Uterus (tissue), 4 donors: ENCODE results near the gene MYBPC3. TPM values are rescaled to one million over a fixed set of nuclear protein-coding genes. Genes with fewer than 3 reads are reported as not detected.

ENCODE experiments used
- DNase-seq, 2 donors: peaks; one replicate each; pipeline ENCODE4 v3.0.0-alpha.2; 2019 to 2020
- H3K27ac ChIP-seq, 2 donors: fragments of 200-600 bp; sonication (generic); 1 replicate in 1 of 2; 2 replicates in 1 of 2; pipeline ENCODE4 v1.5.1; 2016 to 2018
- H3K27me3 ChIP-seq, 2 donors: fragments of 200-600 bp; sonication (generic); one replicate each; pipeline ENCODE4 v1.5.1; 2018 to 2019; ENCODE audit warnings: control low read depth in 1 of 2
- H3K36me3 ChIP-seq, 2 donors: fragments of 200-600 bp; sonication (generic); one replicate each; pipeline ENCODE4 v1.5.1; 2019; ENCODE audit warnings: control low read depth in 1 of 2
- H3K4me1 ChIP-seq, 2 donors: fragments of 200-600 bp; sonication (generic); one replicate each; pipeline ENCODE4 v1.5.1; 2018 to 2019; ENCODE audit warnings: control low read depth in 1 of 2
- H3K4me3 ChIP-seq, 2 donors: fragments of 200-600 bp; sonication (generic); 1 replicate in 1 of 2; 2 replicates in 1 of 2; pipeline ENCODE4 v1.5.1; 2018 to 2019; ENCODE audit warnings: mild to moderate bottlenecking in 1 of 2
- H3K9me3 ChIP-seq, 2 donors: fragments of 200-600 bp; sonication (generic); one replicate each; pipeline ENCODE4 v1.5.1; 2019; ENCODE audit warnings: control low read depth in 1 of 2
- POLR2A ChIP-seq, 2 donors: fragments of 450-650 bp; IDR thresholded peaks; one replicate each; pipeline ENCODE4 v1.6.1; 2016; ENCODE audit warnings: antibody characterized with exemption in 2 of 2, mild to moderate bottlenecking in 1 of 2, moderate library complexity in 1 of 2
- intact Hi-C: fragments of 100-400 bp; cut with DNase I; formaldehyde crosslinking; loops from one replicate; pipeline ENCODE4 v1.15.1; 2023; ENCODE audit warnings: low total_unique reads
- microRNA-seq: library from miRNA; unstranded; fragments of <30 nt; microRNA quantifications from one replicate; pipeline ENCODE4, GENCODE V29; 2016; ENCODE audit warnings: borderline microRNAs expressed, borderline replicate concordance
- small RNA-seq: library from RNA; depleted of rRNA; stranded (forward); fragments of <200 nt; gene quantifications from one replicate; pipeline ENCODE3, GENCODE V24; 2016
- total RNA-seq, 4 donors: library from RNA; depleted of rRNA in 3 of 4; stranded (reverse); fragments of >200 nt in 3 of 4; gene quantifications; one replicate each; pipeline versions ENCODE4 v1.1.0 to v1.2.4, GENCODE V29; 2014 to 2023
- TF ChIP-seq, protein P1 (sequence below), 4 experiments: fragments of 200-600 bp in 2 of 4; fragments of 450-650 bp in 2 of 4; sonication (generic) in 2 of 4; IDR thresholded peaks; one replicate each; pipeline ENCODE4 v1.5.1; 2016 to 2019; ENCODE audit warnings: antibody characterized with exemption in 4 of 4, mild to moderate bottlenecking in 2 of 4, moderate library complexity in 1 of 4
- donor health status: DM: yes; HTN: yes; CAD: no.

Gene MYBPC3
- total RNA-seq, 4 donors from 2014 or later, result 0.09 to 0.14 TPM; not detected in 2

DNA sequence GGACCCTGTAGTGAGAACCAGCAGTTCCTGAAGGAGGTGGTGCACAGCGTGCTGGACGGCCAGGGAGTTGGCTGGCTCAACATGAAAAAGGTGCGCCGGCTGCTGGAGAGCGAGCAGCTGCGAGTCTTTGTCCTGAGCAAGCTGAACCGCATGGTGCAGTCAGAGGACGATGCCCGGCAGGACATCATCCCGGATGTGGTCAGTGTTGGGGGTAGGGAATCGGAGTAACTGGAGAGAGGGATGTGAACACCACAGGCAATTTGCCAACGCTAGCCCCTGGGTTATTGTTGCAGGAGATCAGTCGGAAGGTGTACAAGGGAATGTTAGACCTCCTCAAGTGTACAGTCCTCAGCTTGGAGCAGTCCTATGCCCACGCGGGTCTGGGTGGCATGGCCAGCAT, 62.6 kb downstream of the MYBPC3 start:
- Histone ChIP-seq H3K4me1 (no peaks in the 10 kb centered on the region), H3K27me3 (no peaks in the 10 kb centered on the region), H3K27ac (no peak overlapping the region), H3K36me3 (peaks cover 0 to 2% of the 10 kb centered on the region in 2 donors), H3K9me3 (no peaks in the 10 kb centered on the region), H3K4me3 (no peak overlapping the region)
- TF ChIP-seq, protein P1, sequence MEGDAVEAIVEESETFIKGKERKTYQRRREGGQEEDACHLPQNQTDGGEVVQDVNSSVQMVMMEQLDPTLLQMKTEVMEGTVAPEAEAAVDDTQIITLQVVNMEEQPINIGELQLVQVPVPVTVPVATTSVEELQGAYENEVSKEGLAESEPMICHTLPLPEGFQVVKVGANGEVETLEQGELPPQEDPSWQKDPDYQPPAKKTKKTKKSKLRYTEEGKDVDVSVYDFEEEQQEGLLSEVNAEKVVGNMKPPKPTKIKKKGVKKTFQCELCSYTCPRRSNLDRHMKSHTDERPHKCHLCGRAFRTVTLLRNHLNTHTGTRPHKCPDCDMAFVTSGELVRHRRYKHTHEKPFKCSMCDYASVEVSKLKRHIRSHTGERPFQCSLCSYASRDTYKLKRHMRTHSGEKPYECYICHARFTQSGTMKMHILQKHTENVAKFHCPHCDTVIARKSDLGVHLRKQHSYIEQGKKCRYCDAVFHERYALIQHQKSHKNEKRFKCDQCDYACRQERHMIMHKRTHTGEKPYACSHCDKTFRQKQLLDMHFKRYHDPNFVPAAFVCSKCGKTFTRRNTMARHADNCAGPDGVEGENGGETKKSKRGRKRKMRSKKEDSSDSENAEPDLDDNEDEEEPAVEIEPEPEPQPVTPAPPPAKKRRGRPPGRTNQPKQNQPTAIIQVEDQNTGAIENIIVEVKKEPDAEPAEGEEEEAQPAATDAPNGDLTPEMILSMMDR (IDR thresholded peaks at IDR 0.05), result no peak
- no peak for TF ChIP-seq POLR2A (IDR thresholded peaks at IDR 0.05)
- no peak for DNase-seq
- intact Hi-C loops, result no loop called here

DNA sequence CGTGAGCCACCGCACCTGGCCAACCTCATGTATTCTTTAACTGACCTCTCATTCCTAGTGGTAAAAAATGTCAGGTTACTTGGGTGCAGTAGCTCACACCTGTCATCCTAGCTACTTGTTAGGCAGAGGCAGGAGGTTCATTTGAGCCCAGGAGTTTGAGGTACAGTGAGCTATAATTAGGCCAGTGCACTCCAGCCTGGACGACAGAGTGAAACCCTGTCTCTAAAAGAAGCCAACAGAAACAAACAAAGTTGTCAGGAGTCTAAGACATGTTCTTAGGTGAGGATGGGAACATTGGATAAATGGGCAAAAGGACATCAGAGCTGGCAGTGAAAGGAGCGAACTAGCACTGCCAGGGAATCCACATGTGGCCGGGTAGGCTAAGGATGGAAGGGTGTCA, 64.4 kb downstream of the MYBPC3 start:
- H3K9me3 ChIP-seq, result no peaks in the 10 kb centered on the region
- H3K36me3 ChIP-seq, result peaks cover 0 to 2% of the 10 kb centered on the region in 2 donors
- H3K27me3 ChIP-seq, result no peaks in the 10 kb centered on the region
- intact Hi-C loops, result no loop called here
- H3K27ac ChIP-seq, result no peak overlapping the region
- DNase-seq, result no peak
- H3K4me3 ChIP-seq, result no peak overlapping the region
- TF ChIP-seq, protein P1 (IDR thresholded peaks at IDR 0.05), result no peak
- no peak for TF ChIP-seq POLR2A (IDR thresholded peaks at IDR 0.05)
- no peaks in the 10 kb centered on the region for H3K4me1 ChIP-seq

DNA sequence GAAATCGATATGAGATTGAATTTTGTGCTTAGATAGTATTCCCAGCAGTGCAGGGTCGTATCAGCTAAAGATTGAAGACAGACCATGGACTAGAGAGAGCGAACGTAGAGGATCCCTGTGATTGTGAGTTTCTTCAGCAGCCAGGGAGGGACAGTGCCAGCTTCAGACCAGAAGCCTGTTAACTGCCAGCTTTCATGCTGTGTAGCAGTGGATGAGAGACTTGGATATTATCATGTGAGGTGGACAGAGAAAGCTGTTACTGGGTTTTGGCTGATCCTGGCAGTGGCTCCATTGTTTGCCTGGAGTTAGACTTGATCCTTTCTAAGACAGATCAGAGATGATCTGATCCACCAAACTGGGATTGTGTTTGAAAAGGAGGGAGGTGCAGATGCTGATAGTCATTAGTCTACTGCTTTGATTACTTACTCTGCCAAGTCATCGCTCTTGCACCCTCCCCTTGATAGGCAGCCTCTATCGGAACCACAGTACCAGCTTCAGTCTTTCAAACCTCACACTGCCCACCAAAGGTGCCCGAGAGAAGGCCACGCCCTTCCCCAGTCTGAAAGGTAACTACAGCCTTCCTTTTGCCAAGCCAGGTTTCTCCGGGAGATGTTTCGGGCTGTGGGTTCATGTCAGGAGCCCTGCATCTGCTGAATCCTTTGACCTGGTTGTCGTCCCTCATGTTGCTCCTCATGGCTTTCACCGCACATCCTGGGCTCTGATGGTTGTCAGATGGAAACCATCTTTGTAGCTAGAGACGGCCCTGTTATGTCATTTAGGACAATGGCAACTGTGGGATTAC, 66.3 kb downstream of the MYBPC3 start:
- intact Hi-C loops, result no loop called here
- no peak for DNase-seq
- no peaks in the 10 kb centered on the region for H3K36me3 ChIP-seq
- H3K27me3 ChIP-seq, result no peaks in the 10 kb centered on the region
- no peaks in the 10 kb centered on the region for H3K4me1 ChIP-seq
- no peaks in the 10 kb centered on the region for H3K9me3 ChIP-seq
- no peak overlapping the region for H3K27ac ChIP-seq
- no peak for TF ChIP-seq POLR2A (IDR thresholded peaks at IDR 0.05)
- TF ChIP-seq, protein P1 (IDR thresholded peaks at IDR 0.05), result no peak
- H3K4me3 ChIP-seq, result no peak overlapping the region

DNA sequence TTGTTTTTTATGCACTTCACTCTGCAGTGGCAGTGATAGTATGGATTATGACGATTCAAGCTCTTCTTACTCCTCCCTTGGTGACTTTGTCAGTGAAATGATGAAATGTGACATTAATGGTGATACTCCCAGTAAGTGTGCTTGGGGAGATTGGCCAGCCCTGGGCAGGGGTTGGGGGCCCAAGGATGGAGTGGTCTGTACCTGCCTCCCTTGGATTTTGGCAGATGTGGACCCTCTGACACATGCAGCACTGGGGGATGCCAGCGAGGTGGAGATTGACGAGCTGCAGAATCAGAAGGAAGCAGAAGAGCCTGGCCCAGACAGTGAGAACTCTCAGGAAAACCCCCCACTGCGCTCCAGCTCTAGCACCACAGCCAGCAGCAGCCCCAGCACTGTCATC, 68.4 kb downstream of the MYBPC3 start:
- no peak for DNase-seq
- Histone ChIP-seq H3K9me3 (no peaks in the 10 kb centered on the region), H3K36me3 (no peaks in the 10 kb centered on the region), H3K27ac (no peak overlapping the region), H3K4me3 (no peak overlapping the region), H3K27me3 (no peaks in the 10 kb centered on the region), H3K4me1 (no peaks in the 10 kb centered on the region)
- intact Hi-C loops, result no loop called here
- TF ChIP-seq POLR2A (IDR thresholded peaks at IDR 0.05), result no peak
- TF ChIP-seq, protein P1 (IDR thresholded peaks at IDR 0.05), result no peak

DNA sequence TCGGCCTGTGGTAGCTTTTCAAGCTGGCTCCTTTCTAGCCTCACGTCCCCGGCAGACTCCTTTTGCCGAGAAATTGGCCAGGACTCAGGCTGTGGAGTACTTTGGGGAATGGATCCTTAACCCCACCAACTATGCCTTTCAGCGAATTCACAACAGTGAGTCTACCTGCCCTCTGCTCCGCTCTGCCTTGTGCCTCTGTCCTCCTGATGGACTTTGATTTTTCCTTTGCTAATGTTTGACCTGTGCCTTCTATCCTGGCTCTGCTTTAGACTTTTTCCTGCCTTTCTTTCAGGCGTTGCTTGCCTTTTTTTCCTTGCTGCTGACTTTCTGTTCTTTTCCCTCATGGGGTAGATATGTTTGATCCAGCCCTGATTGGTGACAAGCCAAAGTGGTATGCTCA, 70.0 kb downstream of the MYBPC3 start:
- Histone ChIP-seq H3K36me3 (no peaks in the 10 kb centered on the region), H3K27ac (no peak overlapping the region), H3K4me1 (no peaks in the 10 kb centered on the region), H3K27me3 (no peaks in the 10 kb centered on the region), H3K9me3 (no peaks in the 10 kb centered on the region), H3K4me3 (no peak overlapping the region)
- intact Hi-C loops, result no loop called here
- DNase-seq, result no peak
- no peak for TF ChIP-seq POLR2A (IDR thresholded peaks at IDR 0.05)
- TF ChIP-seq, protein P1 (IDR thresholded peaks at IDR 0.05), result no peak

Small RNA genes within 50 kb of the gene (microRNA-seq; reads per million reads assigned to microRNA genes)
- not detected for gene MIR4487

Small RNA genes within 50 kb of the gene (small RNA-seq; reads per million reads assigned to genes)
- not detected for gene MIR4487

Other genes with a start within 250 kb of the MYBPC3 start
- 100 to 1,000 TPM in 3 of 4 donors, 10 to 100 TPM in 1; 57.4 to 243 (median 151) TPM for gene ARFGAP2, start 175.8 kb downstream of the MYBPC3 start, total RNA-seq
- 10 to 100 TPM; 28.1 to 80.3 (median 47.1) TPM for gene PACSIN3, start 166.3 kb downstream of the MYBPC3 start, total RNA-seq
- gene DDB2, start 137.7 kb downstream of the MYBPC3 start, total RNA-seq, result 10 to 100 TPM; 13.8 to 65.9 (median 23.8) TPM
- gene ACP2, start 103.9 kb downstream of the MYBPC3 start, total RNA-seq, result 10 to 100 TPM; 25.6 to 36.6 (median 27.1) TPM
- gene NR1H3, start 94.7 kb downstream of the MYBPC3 start, total RNA-seq, result 10 to 100 TPM; 14.1 to 49.0 (median 31.9) TPM
- gene MADD, start 82.6 kb downstream of the MYBPC3 start, total RNA-seq, result 100 to 1,000 TPM in 1 of 4 donors, 10 to 100 TPM in 3; 26.8 to 234 (median 47.2) TPM
- gene SPI1, start 25.8 kb upstream of the MYBPC3 start, total RNA-seq, result 1 to 10 TPM; 4.9 to 9.7 (median 7.6) TPM
- 10 to 100 TPM; 30.9 to 79.2 (median 64.2) TPM for gene SLC39A13, start 55.9 kb upstream of the MYBPC3 start, total RNA-seq
- gene PSMC3, start 73.7 kb upstream of the MYBPC3 start, total RNA-seq, result 100 to 1,000 TPM in 1 of 4 donors, 10 to 100 TPM in 3; 43.8 to 161 (median 96.2) TPM
- under 1 TPM in 1 of 4 donors, not detected in 3; 0.41 TPM for gene RAPSN, start 96.4 kb upstream of the MYBPC3 start, total RNA-seq
- gene CELF1, start 200.4 kb upstream of the MYBPC3 start, total RNA-seq, result 100 to 1,000 TPM in 3 of 4 donors, 10 to 100 TPM in 1; 51.2 to 138 (median 121) TPM
- 10 to 100 TPM; 28.5 to 74.4 (median 48.7) TPM for gene PTPMT1, start 212.9 kb upstream of the MYBPC3 start, total RNA-seq
- 10 to 100 TPM in 3 of 4 donors, 1 to 10 TPM in 1; 9.7 to 36.3 (median 18.5) TPM for gene KBTBD4, start 226.3 kb upstream of the MYBPC3 start, total RNA-seq
- gene NDUFS3, start 226.4 kb upstream of the MYBPC3 start, total RNA-seq, result 10 to 100 TPM; 59.2 to 67.6 (median 62.5) TPM
- under 1 TPM in 2 of 4 donors, not detected in 2; 0.21 to 0.30 TPM for gene FAM180B, start 234.0 kb upstream of the MYBPC3 start, total RNA-seq
- gene C1QTNF4, start 241.7 kb upstream of the MYBPC3 start, total RNA-seq, result 10 to 100 TPM in 3 of 4 donors, 1 to 10 TPM in 1; 5.0 to 15.4 (median 14.8) TPM